ENCODE results near the gene OAS3.

- TF ChIP-seq CTCF (IDR thresholded peaks at IDR 0.05; ENCODE audit: insufficient read depth, low read length) (no peak), POLR2AphosphoS5 (IDR thresholded peaks at IDR 0.05; ENCODE audit: low read depth) (no peak)
Observed at GRCh38 chr12:112908548-112908947, 29.7 kb upstream of the OAS3 start.

All from HL-60 (cell line).